Measurements from ENCODE around the gene SLC48A1.

SLC48A1 gene

DNA sequence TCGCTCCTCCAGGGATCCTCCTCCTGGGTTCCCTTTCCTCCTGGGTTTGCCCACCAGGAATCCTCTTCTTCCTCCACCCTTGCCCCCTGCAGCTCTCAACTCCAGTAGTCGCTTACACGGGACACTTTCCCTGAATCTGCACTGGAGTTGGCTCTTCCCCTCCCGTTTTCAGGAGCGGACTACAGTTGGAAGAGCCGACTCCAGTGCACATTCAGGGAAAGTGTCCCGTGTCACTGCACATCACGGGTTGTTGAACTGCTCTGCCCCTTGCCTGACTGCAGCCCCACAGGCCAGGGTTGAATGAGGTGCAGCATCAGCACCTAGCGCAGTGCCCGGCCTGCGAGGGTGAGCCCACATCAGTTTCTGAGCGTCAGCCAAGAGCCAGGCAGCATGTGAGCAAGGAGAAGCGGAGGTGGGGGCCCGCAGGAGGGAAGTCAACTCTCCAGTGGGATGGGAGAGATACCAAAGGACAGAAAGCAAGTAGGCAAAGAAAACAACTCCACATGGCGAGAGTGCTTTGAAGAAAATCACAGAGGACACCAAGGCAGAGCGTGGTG is 27.5 kb upstream of the SLC48A1 start:
- peaks cover 0 to 13% of the 10 kb centered on the region in 2 donors for H3K4me1 ChIP-seq (ENCODE audit: control insufficient read depth in 1 of 2, insufficient read depth in 2 of 2, low read length in 2 of 2)
- no peak overlapping the region for H3K4me3 ChIP-seq (ENCODE audit: low read depth in 1 of 2, low read length in 2 of 2)
- H3K27ac ChIP-seq (ENCODE audit: low read length) = no peak overlapping the region
- no peaks in the 10 kb centered on the region for H3K36me3 ChIP-seq (ENCODE audit: control insufficient read depth in 1 of 2, insufficient read depth in 2 of 2, low read length in 2 of 2)
- H3K27me3 ChIP-seq (ENCODE audit: low read depth, low read length) = no peaks in the 10 kb centered on the region
- H3K9me3 ChIP-seq (ENCODE audit: control insufficient read depth in 1 of 2, low read length in 2 of 2) = no peaks in the 10 kb centered on the region

DNA sequence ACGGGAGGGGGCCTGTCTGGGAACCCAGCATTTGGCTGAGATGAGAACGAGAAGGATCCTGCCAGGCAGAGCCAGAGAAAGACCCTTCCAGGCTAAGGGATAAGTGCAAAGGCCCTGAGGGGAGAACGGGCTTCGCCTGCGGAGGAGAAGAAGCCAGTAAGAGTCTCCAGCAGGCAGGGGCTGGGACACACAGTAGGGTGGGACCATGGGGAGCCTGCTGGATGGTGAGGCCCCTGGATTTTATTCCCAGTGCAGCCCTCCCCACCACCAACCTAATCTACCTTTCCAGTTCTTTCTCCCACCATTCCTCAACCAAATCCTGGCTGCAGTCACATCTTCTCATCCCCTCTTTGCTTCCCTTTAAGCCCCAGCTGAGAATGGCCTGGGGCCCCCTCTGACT is 27.0 kb upstream of the SLC48A1 start:
- no peaks in the 10 kb centered on the region for H3K9me3 ChIP-seq (ENCODE audit: control insufficient read depth in 1 of 2, low read length in 2 of 2)
- H3K4me1 ChIP-seq (ENCODE audit: control insufficient read depth in 1 of 2, insufficient read depth in 2 of 2, low read length in 2 of 2) = peaks cover 0 to 9% of the 10 kb centered on the region in 2 donors
- no peaks in the 10 kb centered on the region for H3K36me3 ChIP-seq (ENCODE audit: control insufficient read depth in 1 of 2, insufficient read depth in 2 of 2, low read length in 2 of 2)
- H3K27me3 ChIP-seq (ENCODE audit: low read depth, low read length) = no peaks in the 10 kb centered on the region
- H3K4me3 ChIP-seq (ENCODE audit: low read depth in 1 of 2, low read length in 2 of 2) = no peak overlapping the region
- H3K27ac ChIP-seq (ENCODE audit: low read length) = no peak overlapping the region

DNA sequence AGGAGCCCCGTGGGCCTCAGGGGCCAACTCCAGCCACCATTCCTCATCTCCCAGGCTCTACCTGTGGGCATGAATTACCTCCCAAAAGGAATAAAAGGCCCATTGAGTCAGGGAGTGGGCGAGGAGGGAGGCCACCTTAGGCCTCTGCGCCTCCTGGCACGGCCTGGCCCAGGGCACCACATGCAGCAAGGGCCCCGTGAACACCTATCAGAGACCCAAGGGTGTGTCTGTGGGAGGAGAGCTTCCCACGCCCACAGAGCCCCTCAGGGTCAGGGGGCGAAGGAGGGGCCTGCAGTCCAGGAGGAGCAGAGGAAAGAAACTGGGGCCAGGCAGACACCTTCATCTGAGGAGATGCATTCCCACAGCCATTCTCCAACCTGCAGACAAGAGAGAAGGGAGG is 26.5 kb upstream of the SLC48A1 start:
- Histone ChIP-seq H3K27me3 (ENCODE audit: low read depth, low read length) (no peaks in the 10 kb centered on the region), H3K36me3 (ENCODE audit: control insufficient read depth in 1 of 2, insufficient read depth in 2 of 2, low read length in 2 of 2) (no peaks in the 10 kb centered on the region), H3K27ac (ENCODE audit: low read length) (no peak overlapping the region), H3K4me1 (ENCODE audit: control insufficient read depth in 1 of 2, insufficient read depth in 2 of 2, low read length in 2 of 2) (peaks cover 0 to 5% of the 10 kb centered on the region in 2 donors), H3K4me3 (ENCODE audit: low read depth in 1 of 2, low read length in 2 of 2) (no peak overlapping the region), H3K9me3 (ENCODE audit: control insufficient read depth in 1 of 2, low read length in 2 of 2) (no peaks in the 10 kb centered on the region)

DNA sequence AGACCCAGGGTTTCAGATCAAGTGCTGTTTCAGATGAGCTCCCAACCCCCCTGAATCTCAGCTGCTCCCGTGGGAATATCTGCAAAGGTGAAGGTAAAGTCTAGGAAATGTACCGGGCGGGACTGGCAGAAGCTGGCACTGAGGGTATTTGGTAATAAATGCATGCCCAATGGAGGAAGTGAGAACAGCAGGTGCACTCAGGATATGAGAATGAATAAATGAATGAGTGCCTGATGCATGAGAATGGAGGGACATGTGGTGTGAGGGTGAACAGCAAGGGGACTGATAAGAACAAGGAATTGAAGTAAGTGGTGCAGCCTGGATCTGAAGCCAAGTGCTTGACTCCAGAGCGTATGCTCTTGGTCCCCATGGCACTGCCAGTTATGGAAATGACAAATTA is 25.9 kb upstream of the SLC48A1 start:
- Histone ChIP-seq H3K9me3 (ENCODE audit: control insufficient read depth in 1 of 2, low read length in 2 of 2) (no peaks in the 10 kb centered on the region), H3K4me1 (ENCODE audit: control insufficient read depth in 1 of 2, insufficient read depth in 2 of 2, low read length in 2 of 2) (no peaks in the 10 kb centered on the region), H3K27ac (ENCODE audit: low read length) (no peak overlapping the region), H3K4me3 (ENCODE audit: low read depth in 1 of 2, low read length in 2 of 2) (no peak overlapping the region), H3K36me3 (ENCODE audit: control insufficient read depth in 1 of 2, insufficient read depth in 2 of 2, low read length in 2 of 2) (no peaks in the 10 kb centered on the region), H3K27me3 (ENCODE audit: low read depth, low read length) (no peaks in the 10 kb centered on the region)

DNA sequence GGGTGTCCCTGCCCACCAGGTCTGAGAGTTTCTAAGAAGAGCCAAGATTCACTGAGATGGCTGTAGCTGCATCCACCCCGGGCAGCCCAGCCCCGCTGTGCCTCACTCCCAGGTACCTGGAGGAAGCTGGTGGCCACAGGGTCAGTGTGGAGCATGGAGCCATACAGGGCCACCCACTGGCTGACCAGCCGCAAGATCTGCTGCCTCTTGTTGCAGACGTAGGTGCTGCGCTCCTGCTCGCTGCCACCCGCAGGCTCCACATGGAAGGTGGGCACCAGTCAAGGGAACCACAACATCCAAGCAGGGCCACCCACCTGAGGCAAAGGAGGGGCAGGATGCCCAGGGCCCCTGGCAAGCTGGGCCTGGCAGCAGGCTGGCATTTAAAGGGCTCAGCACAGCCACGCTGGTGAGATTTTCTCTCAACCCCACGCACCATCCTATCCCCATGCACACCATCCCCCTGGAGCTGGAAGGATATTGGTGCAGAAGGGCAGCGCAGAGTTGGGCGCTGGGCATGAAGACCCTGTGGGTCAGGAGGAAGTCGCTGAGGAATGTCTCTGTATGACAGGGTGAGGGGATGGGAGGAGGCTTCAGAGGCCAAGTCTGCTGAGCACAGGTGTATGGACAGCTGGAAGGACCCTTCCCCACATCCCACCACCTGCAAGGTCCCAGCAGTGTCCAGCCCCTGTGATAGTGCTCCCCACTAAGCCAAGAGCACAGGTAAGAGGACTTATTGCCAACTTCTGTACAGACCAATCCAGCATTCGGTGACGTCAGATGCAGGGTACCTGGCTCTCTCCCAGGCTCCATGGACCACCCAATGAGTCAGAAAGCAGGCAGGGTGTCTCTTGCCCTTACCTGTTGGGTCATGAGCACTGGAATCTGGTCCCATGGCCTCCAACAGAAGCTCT is 25.2 kb upstream of the SLC48A1 start:
- H3K36me3 ChIP-seq (ENCODE audit: control insufficient read depth in 1 of 2, insufficient read depth in 2 of 2, low read length in 2 of 2) = no peaks in the 10 kb centered on the region
- H3K27ac ChIP-seq (ENCODE audit: low read length) = no peak overlapping the region
- H3K4me3 ChIP-seq (ENCODE audit: low read depth in 1 of 2, low read length in 2 of 2) = no peak overlapping the region
- no peaks in the 10 kb centered on the region for H3K27me3 ChIP-seq (ENCODE audit: low read depth, low read length)
- H3K9me3 ChIP-seq (ENCODE audit: control insufficient read depth in 1 of 2, low read length in 2 of 2) = no peaks in the 10 kb centered on the region
- H3K4me1 ChIP-seq (ENCODE audit: control insufficient read depth in 1 of 2, insufficient read depth in 2 of 2, low read length in 2 of 2) = no peaks in the 10 kb centered on the region

DNA sequence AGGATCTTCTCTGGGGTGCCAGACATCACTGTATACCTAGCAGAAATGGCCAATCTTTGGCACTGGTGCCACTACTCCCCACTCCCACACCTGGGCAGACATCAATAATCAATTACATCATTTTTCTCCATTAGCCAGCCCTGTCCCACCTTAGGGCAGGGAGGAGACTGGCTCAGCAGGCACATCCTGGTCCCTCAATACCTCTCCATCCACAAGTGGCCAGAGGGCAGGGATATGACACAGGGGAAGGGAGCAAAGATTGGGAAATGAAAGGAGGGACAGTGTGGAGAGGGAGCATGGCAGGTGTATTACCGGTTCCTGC is 24.6 kb upstream of the SLC48A1 start:
- no peaks in the 10 kb centered on the region for H3K9me3 ChIP-seq (ENCODE audit: control insufficient read depth in 1 of 2, low read length in 2 of 2)
- H3K27ac ChIP-seq (ENCODE audit: low read length) = no peak overlapping the region
- no peaks in the 10 kb centered on the region for H3K27me3 ChIP-seq (ENCODE audit: low read depth, low read length)
- no peak overlapping the region for H3K4me3 ChIP-seq (ENCODE audit: low read depth in 1 of 2, low read length in 2 of 2)
- no peaks in the 10 kb centered on the region for H3K4me1 ChIP-seq (ENCODE audit: control insufficient read depth in 1 of 2, insufficient read depth in 2 of 2, low read length in 2 of 2)
- H3K36me3 ChIP-seq (ENCODE audit: control insufficient read depth in 1 of 2, insufficient read depth in 2 of 2, low read length in 2 of 2) = no peaks in the 10 kb centered on the region

DNA sequence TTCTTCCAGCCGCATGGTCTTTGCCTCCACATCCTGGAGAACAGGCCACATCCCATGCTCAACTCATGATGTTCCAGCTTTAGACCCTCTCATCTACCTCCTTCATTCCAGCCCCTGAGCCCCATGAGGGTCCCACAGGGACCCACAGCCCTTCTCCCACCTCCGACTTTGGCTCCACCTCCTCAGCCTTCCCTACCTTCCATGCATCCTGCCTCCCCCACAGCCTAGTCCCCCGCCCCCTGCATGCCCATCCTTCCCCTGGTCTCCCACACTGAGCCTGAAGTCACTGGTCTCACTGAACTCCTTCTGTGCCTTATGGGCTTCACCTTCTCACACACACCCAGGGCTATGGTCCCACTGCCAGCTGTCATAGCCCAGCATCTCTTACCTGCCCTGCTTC is 24.1 kb upstream of the SLC48A1 start:
- H3K4me1 ChIP-seq (ENCODE audit: control insufficient read depth in 1 of 2, insufficient read depth in 2 of 2, low read length in 2 of 2) = no peaks in the 10 kb centered on the region
- H3K27ac ChIP-seq (ENCODE audit: low read length) = no peak overlapping the region
- H3K4me3 ChIP-seq (ENCODE audit: low read depth in 1 of 2, low read length in 2 of 2) = no peak overlapping the region
- H3K36me3 ChIP-seq (ENCODE audit: control insufficient read depth in 1 of 2, insufficient read depth in 2 of 2, low read length in 2 of 2) = no peaks in the 10 kb centered on the region
- H3K9me3 ChIP-seq (ENCODE audit: control insufficient read depth in 1 of 2, low read length in 2 of 2) = no peaks in the 10 kb centered on the region
- H3K27me3 ChIP-seq (ENCODE audit: low read depth, low read length) = no peaks in the 10 kb centered on the region

DNA sequence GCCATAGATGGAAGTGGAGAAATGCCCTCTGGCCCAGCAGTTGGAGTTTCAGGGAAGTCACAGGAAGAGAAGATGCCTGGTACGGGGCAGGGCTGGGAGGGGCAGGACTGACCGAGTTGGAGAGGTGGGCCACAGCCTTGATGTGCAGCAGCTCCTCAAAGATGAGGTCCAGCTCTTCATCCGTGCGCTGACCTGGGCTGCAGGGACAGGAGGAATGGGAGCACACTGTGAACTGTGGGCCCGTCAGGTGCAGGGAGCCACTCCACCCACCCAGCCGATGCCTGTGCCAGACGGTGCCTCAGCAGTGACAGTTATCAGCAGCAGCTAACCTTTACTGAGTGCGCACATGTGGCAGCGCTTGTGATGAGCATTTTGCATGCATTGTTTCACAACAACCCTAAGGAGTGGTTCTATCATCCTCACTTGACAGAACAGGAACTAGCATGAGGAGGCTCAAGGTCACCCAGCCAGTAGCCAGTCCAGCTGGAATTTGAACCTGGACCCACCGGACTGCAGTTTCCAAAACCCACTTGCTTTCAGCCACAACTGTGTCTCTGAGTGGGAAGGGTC is 22.7 kb upstream of the SLC48A1 start:
- Histone ChIP-seq H3K27me3 (ENCODE audit: low read depth, low read length) (no peaks in the 10 kb centered on the region), H3K4me1 (ENCODE audit: control insufficient read depth in 1 of 2, insufficient read depth in 2 of 2, low read length in 2 of 2) (peaks cover 0 to 7% of the 10 kb centered on the region in 2 donors), H3K36me3 (ENCODE audit: control insufficient read depth in 1 of 2, insufficient read depth in 2 of 2, low read length in 2 of 2) (no peaks in the 10 kb centered on the region), H3K4me3 (ENCODE audit: low read depth in 1 of 2, low read length in 2 of 2) (no peak overlapping the region), H3K27ac (ENCODE audit: low read length) (no peak overlapping the region), H3K9me3 (ENCODE audit: control insufficient read depth in 1 of 2, low read length in 2 of 2) (no peaks in the 10 kb centered on the region)

DNA sequence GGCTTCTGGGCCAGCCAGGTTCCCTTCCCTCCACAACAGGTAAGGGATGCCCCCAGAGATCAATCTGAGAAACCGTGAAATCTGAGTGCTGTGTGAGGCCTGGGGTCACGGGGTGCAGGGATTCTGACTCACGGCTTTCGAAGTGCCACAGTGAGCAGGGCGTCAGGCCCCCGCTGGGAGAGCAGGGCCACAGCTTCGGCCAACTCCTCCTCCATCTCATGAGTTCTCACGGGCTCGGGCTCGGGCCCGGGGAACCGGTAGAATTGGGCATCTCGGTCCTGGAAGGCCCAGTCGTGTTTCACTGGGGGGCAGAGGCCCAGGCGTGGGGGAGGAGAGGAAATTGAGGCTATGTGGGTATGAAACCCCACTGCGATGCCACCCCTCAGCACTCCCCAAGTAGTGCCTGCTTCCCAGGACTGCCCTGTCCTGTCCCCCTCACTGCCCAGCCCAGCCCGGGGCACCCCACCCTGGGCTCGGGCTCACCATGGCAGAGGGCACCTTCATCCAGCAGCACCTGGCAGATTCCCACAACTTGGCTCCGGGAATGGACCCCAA is 22.0 kb upstream of the SLC48A1 start:
- H3K4me3 ChIP-seq (ENCODE audit: low read depth in 1 of 2, low read length in 2 of 2) = no peak overlapping the region
- no peaks in the 10 kb centered on the region for H3K27me3 ChIP-seq (ENCODE audit: low read depth, low read length)
- H3K36me3 ChIP-seq (ENCODE audit: control insufficient read depth in 1 of 2, insufficient read depth in 2 of 2, low read length in 2 of 2) = no peaks in the 10 kb centered on the region
- no peak overlapping the region for H3K27ac ChIP-seq (ENCODE audit: low read length)
- no peaks in the 10 kb centered on the region for H3K9me3 ChIP-seq (ENCODE audit: control insufficient read depth in 1 of 2, low read length in 2 of 2)
- H3K4me1 ChIP-seq (ENCODE audit: control insufficient read depth in 1 of 2, insufficient read depth in 2 of 2, low read length in 2 of 2) = peaks cover 0 to 10% of the 10 kb centered on the region in 2 donors

DNA sequence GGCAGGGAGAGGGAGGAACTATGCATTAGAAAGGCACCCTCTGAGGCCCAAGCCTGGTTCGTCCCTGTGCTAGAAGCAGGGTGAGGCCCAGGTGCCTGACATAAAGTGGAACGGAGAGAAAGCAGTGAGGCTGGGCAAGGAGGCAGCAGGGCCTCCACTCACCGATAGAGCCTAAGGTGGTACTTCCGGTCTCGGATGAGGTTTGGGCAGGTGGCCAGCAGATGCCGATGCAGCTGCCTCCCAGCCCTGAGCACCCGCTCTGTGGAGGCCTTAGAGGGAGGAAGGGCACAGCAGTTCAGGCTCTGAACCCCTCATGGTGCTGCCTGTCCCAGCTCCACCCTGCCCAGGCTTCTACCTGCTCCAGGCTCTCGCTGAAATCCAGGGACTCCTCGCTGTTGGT is 21.5 kb upstream of the SLC48A1 start:
- Histone ChIP-seq H3K27ac (ENCODE audit: low read length) (no peak overlapping the region), H3K36me3 (ENCODE audit: control insufficient read depth in 1 of 2, insufficient read depth in 2 of 2, low read length in 2 of 2) (no peaks in the 10 kb centered on the region), H3K4me1 (ENCODE audit: control insufficient read depth in 1 of 2, insufficient read depth in 2 of 2, low read length in 2 of 2) (peaks cover 0 to 10% of the 10 kb centered on the region in 2 donors)

DNA sequence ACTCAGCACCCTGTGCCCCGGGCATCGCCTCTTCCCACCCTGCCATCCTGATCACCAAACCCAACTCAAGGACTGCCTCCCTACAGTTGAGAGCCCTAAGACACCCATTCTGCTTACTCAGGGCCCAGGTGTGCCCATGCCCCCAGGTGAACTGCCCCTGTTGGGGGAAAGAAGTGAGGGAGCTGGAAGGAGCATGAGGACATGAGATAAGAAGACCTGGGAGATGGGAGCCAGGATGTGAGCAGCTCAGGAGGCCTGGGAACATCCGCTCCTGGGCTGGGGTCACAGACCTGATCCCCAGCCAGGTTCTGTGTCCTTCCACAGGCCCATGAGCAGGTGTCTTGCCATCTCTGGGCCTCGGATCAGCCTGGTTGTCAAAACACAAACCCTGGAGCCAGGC is 20.9 kb upstream of the SLC48A1 start:
- no peak overlapping the region for H3K27ac ChIP-seq (ENCODE audit: low read length)
- H3K4me3 ChIP-seq (ENCODE audit: low read depth in 1 of 2, low read length in 2 of 2) = no peak overlapping the region
- H3K9me3 ChIP-seq (ENCODE audit: control insufficient read depth in 1 of 2, low read length in 2 of 2) = no peaks in the 10 kb centered on the region
- no peaks in the 10 kb centered on the region for H3K27me3 ChIP-seq (ENCODE audit: low read depth, low read length)
- H3K4me1 ChIP-seq (ENCODE audit: control insufficient read depth in 1 of 2, insufficient read depth in 2 of 2, low read length in 2 of 2) = peaks cover 0 to 10% of the 10 kb centered on the region in 2 donors
- H3K36me3 ChIP-seq (ENCODE audit: control insufficient read depth in 1 of 2, insufficient read depth in 2 of 2, low read length in 2 of 2) = no peaks in the 10 kb centered on the region

More for the DNA sequence above, 21.5 kb upstream of the SLC48A1 start:
- Histone ChIP-seq H3K4me3 (ENCODE audit: low read depth in 1 of 2, low read length in 2 of 2) (no peak overlapping the region), H3K9me3 (ENCODE audit: control insufficient read depth in 1 of 2, low read length in 2 of 2) (no peaks in the 10 kb centered on the region), H3K27me3 (ENCODE audit: low read depth, low read length) (no peaks in the 10 kb centered on the region)
